Upper lobe of left lung (tissue), 6 donors: Measurements from ENCODE around the gene FCMR. TPM values are rescaled to one million over a fixed set of nuclear protein-coding genes. Genes with fewer than 3 reads are reported as not detected.
A peak's percentile ranks its signal among the peaks of the same experiment; 100 is the strongest.

ENCODE experiments used
- ATAC-seq, 2 donors: fragments of 200-7000 bp; cut with Tn5 transposase; one replicate each; pipeline ENCODE4 v1.9.1; 2022; ENCODE audit warnings: mild to moderate bottlenecking in 2 of 2, moderate library complexity in 2 of 2; ENCODE audit not compliant: low FRiP score in 2 of 2
- DNase-seq, 2 donors: peaks; one replicate each; pipeline ENCODE4 v3.0.0-alpha.2; 2019 to 2020
- H3K27ac ChIP-seq, 4 donors: fragments of 200-600 bp; sonication (generic); one replicate each; pipeline ENCODE4 v1.5.1; 2016 to 2019
- H3K27me3 ChIP-seq, 4 donors: fragments of 200-600 bp; sonication (generic); one replicate each; pipeline ENCODE4 v1.5.1; 2017 to 2019
- H3K36me3 ChIP-seq, 4 donors: fragments of 200-600 bp; sonication (generic); one replicate each; pipeline ENCODE4 v1.5.1; 2016 to 2019
- H3K4me1 ChIP-seq, 4 donors: fragments of 200-600 bp; sonication (generic); one replicate each; pipeline ENCODE4 v1.5.1; 2018 to 2019
- H3K4me3 ChIP-seq, 4 donors: fragments of 200-600 bp; sonication (generic); one replicate each; pipeline ENCODE4 v1.5.1; 2017 to 2019; ENCODE audit warnings: mild to moderate bottlenecking in 2 of 4, moderate library complexity in 1 of 4
- H3K9me3 ChIP-seq, 4 donors: fragments of 200-600 bp; sonication (generic); one replicate each; pipeline ENCODE4 v1.5.1; 2018 to 2019
- CTCF ChIP-seq, 6 experiments: fragments of 450-650 bp in 4 of 6; fragments of 200-600 bp in 2 of 6; sonication (generic) in 2 of 6; IDR thresholded peaks; one replicate each; pipeline ENCODE4 v1.5.1; 2016 to 2019; ENCODE audit warnings: antibody characterized with exemption in 6 of 6
- EP300 ChIP-seq, 4 donors: sonication (generic); formaldehyde crosslinking; IDR thresholded peaks; one replicate each; pipeline ENCODE4 v1.5.1; 2017; ENCODE audit warnings: antibody characterized with exemption in 4 of 4, control low read depth in 2 of 4
- POLR2A ChIP-seq, 4 donors: fragments of 450-650 bp; IDR thresholded peaks; one replicate each; pipeline ENCODE4 v1.5.1; 2016 to 2017; ENCODE audit warnings: antibody characterized with exemption in 4 of 4, mild to moderate bottlenecking in 2 of 4
- POLR2AphosphoS5 ChIP-seq, 2 donors: sonication (generic); formaldehyde crosslinking; IDR thresholded peaks; one replicate each; pipeline ENCODE4 v1.5.1; 2017; ENCODE audit warnings: antibody characterized with exemption in 2 of 2
- WGBS, 2 donors: methylation state at CpG; one replicate each; pipeline ENCODE4 v1.1.5; 2017 to 2018; 5-methylcytosine and 5-hydroxymethylcytosine counted together
- total RNA-seq, 6 donors: library from RNA; depleted of rRNA in 4 of 6; stranded (reverse); fragments of >200 nt in 4 of 6; gene quantifications; one replicate each; pipeline versions ENCODE4 v1.1.0 to v1.2.1, GENCODE V29; 2016 to 2021
- donor health status: DM: no; HTN: no; CAD: no; lungs with moderate emphysema.
- donor health status: DM: no; HTN: yes; CAD: no; lungs with severe emphysema.

The FCMR gene
- total RNA-seq, 6 donors from 2014 or later, result 4.3 to 13.6 (median 7.2) TPM

GRCh38 chr1:206875752-206876377 is 45.9 kb downstream of the FCMR start:
- 82 to 84% methylated on average over 3 of the region's 3 CpGs for WGBS, 2 donors
- DNase-seq (no peak), ATAC-seq (no peak)
- H3K27ac ChIP-seq, result no peak overlapping the region
- peaks cover 0 to 3% (median 0%) of the 10 kb centered on the region in 4 donors for H3K4me1 ChIP-seq
- no peak for TF ChIP-seq POLR2A (IDR thresholded peaks at IDR 0.05)
- no peaks in the 10 kb centered on the region for H3K27me3 ChIP-seq
- H3K36me3 ChIP-seq, result no peaks in the 10 kb centered on the region
- H3K9me3 ChIP-seq, result peaks cover 0 to 8% (median 5%) of the 10 kb centered on the region in 4 donors
- no peak overlapping the region for H3K4me3 ChIP-seq

GRCh38 chr1:206873603-206874188 is 48.0 kb downstream of the FCMR start:
- H3K36me3 ChIP-seq, result no peaks in the 10 kb centered on the region
- H3K27me3 ChIP-seq, result no peaks in the 10 kb centered on the region
- no peak overlapping the region for H3K4me3 ChIP-seq
- no peak overlapping the region for H3K27ac ChIP-seq
- WGBS, 2 donors, result 53 to 60% methylated on average over 3 of the region's 3 CpGs
- H3K9me3 ChIP-seq, result peaks cover 0 to 8% (median 4%) of the 10 kb centered on the region in 4 donors
- no peak for TF ChIP-seq POLR2AphosphoS5 (IDR thresholded peaks at IDR 0.05)
- no peak for TF ChIP-seq POLR2A (IDR thresholded peaks at IDR 0.05)
- no peak for TF ChIP-seq CTCF (IDR thresholded peaks at IDR 0.05)
- no peak for TF ChIP-seq EP300 (IDR thresholded peaks at IDR 0.05)
- H3K4me1 ChIP-seq, result peaks cover 0 to 3% (median 0%) of the 10 kb centered on the region in 4 donors
- peak; percentile 6 to 46 for ATAC-seq
- peak in 1 of 2 donors; percentile 46 for DNase-seq

- Histone ChIP-seq H3K4me1 (peaks cover 0 to 3% (median 0%) of the 10 kb centered on the region in 4 donors), H3K4me3 (no peak overlapping the region), H3K27ac (no peak overlapping the region), H3K9me3 (no peaks in the 10 kb centered on the region), H3K27me3 (no peaks in the 10 kb centered on the region), H3K36me3 (no peaks in the 10 kb centered on the region)
- DNase-seq (no peak), ATAC-seq (no peak)
- TF ChIP-seq POLR2A (IDR thresholded peaks at IDR 0.05), result no peak
- WGBS, 2 donors, result 60 to 89% methylated on average over 3 of the region's 3 CpGs
Observed at GRCh38 chr1:206872139-206872538, 49.6 kb downstream of the FCMR start.

GRCh38 chr1:206868264-206868663 is 53.5 kb downstream of the FCMR start:
- ATAC-seq, result no peak
- WGBS, 2 donors, result 67 to 80% methylated on average over 1 of the region's 1 CpG
- H3K36me3 ChIP-seq, result no peaks in the 10 kb centered on the region
- no peak for DNase-seq
- H3K27me3 ChIP-seq, result no peaks in the 10 kb centered on the region
- TF ChIP-seq POLR2A (IDR thresholded peaks at IDR 0.05) (no peak), POLR2AphosphoS5 (IDR thresholded peaks at IDR 0.05) (no peak), CTCF (IDR thresholded peaks at IDR 0.05) (no peak), EP300 (IDR thresholded peaks at IDR 0.05) (no peak)
- H3K4me1 ChIP-seq, result peaks cover 0 to 9% (median 2%) of the 10 kb centered on the region in 4 donors
- H3K4me3 ChIP-seq, result no peak overlapping the region
- H3K9me3 ChIP-seq, result no peaks in the 10 kb centered on the region
- H3K27ac ChIP-seq, result no peak overlapping the region

- no peak for ATAC-seq
- H3K36me3 ChIP-seq, result no peaks in the 10 kb centered on the region
- no peaks in the 10 kb centered on the region for H3K27me3 ChIP-seq
- DNase-seq, result no peak
- no peak for TF ChIP-seq EP300 (IDR thresholded peaks at IDR 0.05)
- no peak for TF ChIP-seq POLR2AphosphoS5 (IDR thresholded peaks at IDR 0.05)
- TF ChIP-seq POLR2A (IDR thresholded peaks at IDR 0.05), result no peak
- no peak for TF ChIP-seq CTCF (IDR thresholded peaks at IDR 0.05)
- no peak overlapping the region for H3K27ac ChIP-seq
- H3K4me3 ChIP-seq, result no peak overlapping the region
- H3K4me1 ChIP-seq, result peaks cover 0 to 9% (median 2%) of the 10 kb centered on the region in 4 donors
- H3K9me3 ChIP-seq, result no peaks in the 10 kb centered on the region
Observed at GRCh38 chr1:206867716-206868115, 54.0 kb downstream of the FCMR start.

GRCh38 chr1:206867239-206867638 is 54.5 kb downstream of the FCMR start:
- Histone ChIP-seq H3K27ac (no peak overlapping the region), H3K4me1 (peaks cover 0 to 9% (median 2%) of the 10 kb centered on the region in 4 donors), H3K36me3 (no peaks in the 10 kb centered on the region), H3K4me3 (no peak overlapping the region), H3K27me3 (no peaks in the 10 kb centered on the region), H3K9me3 (no peaks in the 10 kb centered on the region)
- TF ChIP-seq POLR2AphosphoS5 (IDR thresholded peaks at IDR 0.05), result no peak
- ATAC-seq (no peak), DNase-seq (no peak)
- WGBS, 2 donors, result 82 to 94% methylated on average over 1 of the region's 1 CpG
